Erythroblast (primary cell): ENCODE measurements around the gene SSC4D.

Experiments used
- GATA1 ChIP-seq: IDR thresholded peaks from 2 replicates; pipeline ENCODE4 v1.6.1; 2011; ENCODE audit warnings: low read depth, mild to moderate bottlenecking, control low read depth, low read length, moderate library complexity
- POLR2A ChIP-seq: IDR thresholded peaks from 2 replicates; pipeline ENCODE4 v1.6.1; 2011; ENCODE audit warnings: mild to moderate bottlenecking, low read length

DNA sequence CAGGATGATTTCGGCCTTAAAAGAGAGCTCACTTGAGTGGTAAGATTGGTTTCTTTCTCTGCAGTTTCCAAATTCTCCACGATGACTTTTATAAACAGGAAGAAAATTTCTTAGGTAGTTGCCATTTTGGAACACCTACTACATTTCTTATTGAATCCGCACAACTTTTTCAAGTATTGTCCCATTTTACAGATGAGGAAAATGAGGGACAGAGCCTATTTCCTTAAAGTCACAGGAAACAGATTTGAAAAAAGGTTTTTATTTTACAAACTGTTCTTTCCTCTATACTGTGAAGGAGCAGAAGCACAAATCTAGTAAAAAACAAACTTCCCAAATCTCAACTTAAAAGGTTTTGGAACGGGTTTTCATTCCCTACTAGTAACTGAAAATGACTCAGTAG lies 53.4 kb downstream of the SSC4D start:
- TF ChIP-seq POLR2A: no peak
- TF ChIP-seq GATA1: no peak
